Left lung (tissue), 10 donors: Measurements from ENCODE around the gene PCDHGA7. TPM values are rescaled to one million over a fixed set of nuclear protein-coding genes. Genes with fewer than 3 reads are reported as not detected.
A peak's percentile ranks its signal among the peaks of the same experiment; 100 is the strongest.
"Not testable (repeated sequence)": the region's sequence is repeated elsewhere in the genome, so short reads cannot be mapped to it uniquely, and the experiment has no call there.

Experiments used
- ATAC-seq: fragments of 200-7000 bp; cut with Tn5 transposase; one replicate; pipeline ENCODE4 v1.9.1; 2020; ENCODE audit warnings: moderate library complexity
- DNase-seq, 4 donors: peaks; one replicate each; pipeline ENCODE4 v3.0.0-alpha.2; 2013 to 2020
- H3K27ac ChIP-seq, 2 donors: fragments of 200-600 bp; sonication (generic) in 1 of 2; one replicate each; pipeline versions ENCODE4 v1.5.0 to v1.8.0; 2020 to 2021
- H3K27me3 ChIP-seq, 2 donors: fragments of 200-600 bp; sonication (generic) in 1 of 2; one replicate each; pipeline versions ENCODE4 v1.5.0 to v1.8.0; 2020 to 2021
- H3K36me3 ChIP-seq, 2 donors: fragments of 200-600 bp; sonication (generic) in 1 of 2; one replicate each; pipeline versions ENCODE4 v1.5.0 to v1.8.0; 2020 to 2021
- H3K4me1 ChIP-seq, 2 donors: fragments of 200-600 bp; one replicate each; pipeline ENCODE4 v1.8.0; 2021
- H3K4me3 ChIP-seq, 2 donors: fragments of 200-600 bp; sonication (generic) in 1 of 2; one replicate each; pipeline versions ENCODE4 v1.5.0 to v1.8.0; 2020 to 2021; ENCODE audit warnings: mild to moderate bottlenecking in 1 of 2
- H3K9me3 ChIP-seq, 2 donors: fragments of 200-600 bp; sonication (generic) in 1 of 2; one replicate each; pipeline versions ENCODE4 v1.5.0 to v1.8.0; 2020 to 2021
- CTCF ChIP-seq, 2 donors: fragments of 200-600 bp; sonication (generic) in 1 of 2; IDR thresholded peaks; one replicate each; pipeline versions ENCODE4 v1.5.0 to v1.8.0; 2021; ENCODE audit warnings: antibody characterized with exemption in 2 of 2
- intact Hi-C, 2 donors: fragments of 100-400 bp; cut with DNase I; formaldehyde crosslinking; loops; one replicate each; pipeline versions ENCODE4 v1.11.2 to v1.14.2; 2022
- polyA plus RNA-seq, 6 donors: library from polyadenylated mRNA; unstranded; fragments of 120-200 nt; gene quantifications; one replicate each; pipeline ENCODE4 v1.2.1, GENCODE V29; 2013; ENCODE audit not compliant: insufficient read length in 6 of 6
- total RNA-seq, 2 donors: library from RNA; stranded (reverse); fragmentation: NEBNext Ultra II Directional; extraction: Animal tissue kit (Norgen Biotek cat#: 25700); gene quantifications; one replicate each; pipeline ENCODE4 v1.2.1, GENCODE V29; 2021
- donor health status: DM: no; HTN: yes; CAD: no.
- donor health status: DM: no; HTN: no; CAD: no.

Gene PCDHGA7
- total and polyA plus RNA-seq, 8 donors: 1.7 to 2.2 (median 2.0) TPM

DNA sequence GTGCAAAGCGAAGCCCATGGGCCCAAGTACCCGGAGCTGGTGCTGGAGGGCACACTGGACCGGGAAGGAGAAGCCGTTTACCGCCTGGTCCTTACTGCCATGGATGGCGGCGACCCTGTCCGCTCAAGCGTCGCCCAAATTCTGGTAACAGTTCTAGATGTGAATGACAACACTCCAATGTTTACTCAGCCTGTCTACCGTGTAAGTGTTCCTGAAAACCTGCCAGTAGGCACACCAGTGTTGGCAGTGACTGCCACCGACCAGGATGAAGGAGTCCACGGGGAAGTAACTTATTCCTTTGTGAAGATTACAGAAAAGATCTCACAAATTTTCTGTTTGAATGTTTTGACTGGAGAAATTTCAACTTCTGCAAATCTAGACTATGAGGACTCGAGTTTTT is 7.9 kb upstream of the PCDHGA7 start:
- no peak for ATAC-seq
- no peak overlapping the region for H3K4me3 ChIP-seq
- H3K36me3 ChIP-seq: no peaks in the 10 kb centered on the region
- intact Hi-C loops: no loop called here
- H3K9me3 ChIP-seq: peaks cover 3 to 90% of the 10 kb centered on the region in 2 donors
- no peak for TF ChIP-seq CTCF (IDR thresholded peaks at IDR 0.05)
- no peak overlapping the region for H3K27ac ChIP-seq
- no peaks in the 10 kb centered on the region for H3K4me1 ChIP-seq
- no peak for DNase-seq
- peaks cover 9 to 91% of the 10 kb centered on the region in 2 donors for H3K27me3 ChIP-seq

DNA sequence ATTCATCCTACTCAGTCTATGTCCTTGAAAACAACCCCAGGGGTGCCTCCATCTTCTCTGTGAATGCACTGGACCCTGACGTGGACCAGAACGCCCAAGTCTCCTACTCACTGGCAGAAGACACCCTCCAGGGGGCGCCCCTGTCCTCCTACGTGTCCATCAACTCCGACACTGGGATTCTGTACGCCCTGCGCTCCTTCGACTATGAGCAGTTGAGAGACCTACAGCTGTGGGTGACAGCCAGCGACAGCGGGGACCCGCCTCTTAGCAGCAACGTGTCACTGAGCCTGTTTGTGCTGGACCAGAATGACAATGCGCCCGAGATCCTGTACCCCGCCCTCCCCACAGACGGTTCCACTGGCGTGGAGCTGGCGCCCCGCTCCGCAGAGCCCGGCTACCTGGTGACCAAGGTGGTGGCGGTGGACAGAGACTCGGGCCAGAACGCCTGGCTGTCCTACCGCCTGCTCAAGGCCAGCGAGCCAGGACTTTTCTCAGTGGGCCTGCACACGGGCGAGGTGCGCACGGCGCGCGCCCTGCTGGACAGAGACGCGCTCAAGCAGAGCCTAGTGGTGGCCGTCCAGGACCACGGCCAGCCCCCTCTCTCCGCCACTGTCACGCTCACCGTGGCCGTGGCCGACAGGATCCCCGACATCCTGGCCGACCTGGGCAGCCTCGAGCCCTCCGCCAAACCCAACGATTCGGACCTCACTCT is 6.9 kb upstream of the PCDHGA7 start:
- H3K36me3 ChIP-seq, H3K4me3 ChIP-seq, H3K4me1 ChIP-seq, H3K27ac ChIP-seq, ATAC-seq, DNase-seq, intact Hi-C loops: not testable (repeated sequence)
- H3K27me3 ChIP-seq: peaks cover 5 to 88% of the 10 kb centered on the region in 2 donors
- H3K9me3 ChIP-seq: peaks cover 3 to 88% of the 10 kb centered on the region in 2 donors

GRCh38 chr5:141383345-141383744 is 803 bp downstream of the PCDHGA7 start:
- Histone ChIP-seq H3K9me3 (peaks cover 0 to 87% of the 10 kb centered on the region in 2 donors), H3K4me3 (no peak overlapping the region), H3K4me1 (no peaks in the 10 kb centered on the region), H3K27me3 (peaks cover 14 to 83% of the 10 kb centered on the region in 2 donors), H3K27ac (no peak overlapping the region), H3K36me3 (no peaks in the 10 kb centered on the region)
- TF ChIP-seq CTCF (IDR thresholded peaks at IDR 0.05): no peak
- intact Hi-C loops: no loop called here
- no peak for DNase-seq
- no peak for ATAC-seq

GRCh38 chr5:141384471-141385267 is 2.1 kb downstream of the PCDHGA7 start:
- H3K9me3 ChIP-seq: peaks cover 0 to 91% of the 10 kb centered on the region in 2 donors
- no peak for ATAC-seq
- H3K27ac ChIP-seq: no peak overlapping the region
- DNase-seq: no peak
- intact Hi-C loops: no loop called here
- H3K36me3 ChIP-seq: no peaks in the 10 kb centered on the region
- no peak for TF ChIP-seq CTCF (IDR thresholded peaks at IDR 0.05)
- no peak overlapping the region for H3K4me3 ChIP-seq
- H3K27me3 ChIP-seq: peaks cover 14 to 90% of the 10 kb centered on the region in 2 donors
- H3K4me1 ChIP-seq: no peaks in the 10 kb centered on the region

DNA sequence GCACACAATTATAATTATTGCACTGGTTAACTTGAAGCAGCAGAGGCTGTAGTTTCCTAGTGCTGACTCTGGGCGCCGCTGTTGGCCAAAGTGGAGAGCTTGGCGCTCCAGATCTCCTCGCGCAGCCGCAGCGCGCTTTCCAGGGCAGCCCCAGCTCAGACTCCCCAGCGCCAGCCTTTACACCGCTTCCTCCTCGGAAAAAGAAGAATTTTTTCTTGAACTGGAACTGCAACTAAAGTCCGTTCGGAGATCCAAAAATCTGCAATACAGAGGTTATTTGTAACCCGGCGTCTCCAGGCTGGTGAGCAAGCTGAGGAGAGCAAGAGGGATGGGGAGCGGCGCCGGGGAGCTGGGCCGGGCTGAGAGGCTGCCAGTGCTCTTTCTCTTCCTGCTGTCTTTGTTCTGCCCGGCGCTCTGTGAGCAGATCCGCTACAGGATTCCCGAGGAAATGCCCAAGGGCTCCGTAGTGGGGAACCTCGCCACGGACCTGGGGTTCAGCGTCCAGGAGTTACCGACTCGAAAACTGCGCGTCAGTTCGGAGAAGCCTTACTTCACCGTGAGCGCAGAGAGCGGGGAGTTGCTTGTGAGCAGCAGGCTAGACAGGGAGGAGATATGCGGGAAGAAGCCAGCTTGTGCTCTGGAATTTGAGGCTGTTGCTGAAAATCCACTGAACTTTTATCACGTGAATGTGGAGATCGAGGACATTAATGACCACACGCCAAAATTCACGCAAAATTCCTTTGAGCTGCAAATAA is 5.2 kb downstream of the PCDHGA7 start, which contains the start of gene PCDHGB4:
Gene PCDHGB4, plus strand, starts transcription at position 142 of the 755 bp plus-strand sequence. Its CDS starts 187 bp downstream, at position 329.
- H3K27ac ChIP-seq, intact Hi-C loops, DNase-seq, H3K4me1 ChIP-seq, H3K36me3 ChIP-seq, H3K4me3 ChIP-seq: not testable (repeated sequence)
- H3K9me3 ChIP-seq: peaks cover 0 to 92% of the 10 kb centered on the region in 2 donors
- peaks cover 9 to 90% of the 10 kb centered on the region in 2 donors for H3K27me3 ChIP-seq
- peak; percentile 88 for ATAC-seq
- peak in 1 of 2 donors; percentile 10 for TF ChIP-seq CTCF (IDR thresholded peaks at IDR 0.05)
